GM19324 (cell line): ENCODE data around the gene PTPN18.
A peak's percentile ranks its signal among the peaks of the same experiment; 100 is the strongest.

ENCODE experiments used
- ATAC-seq: cut with Tn5 transposase; IDR thresholded peaks from one replicate; pipeline ENCODE4 v1.9.1; 2021; ENCODE audit warnings: mild to moderate bottlenecking, moderate library complexity; ENCODE audit not compliant: unreplicated experiment, low FRiP score

The PTPN18 gene

GRCh38 chr2:130363479-130363878, 7.6 kb downstream of the PTPN18 start:
- no peak for ATAC-seq

DNA sequence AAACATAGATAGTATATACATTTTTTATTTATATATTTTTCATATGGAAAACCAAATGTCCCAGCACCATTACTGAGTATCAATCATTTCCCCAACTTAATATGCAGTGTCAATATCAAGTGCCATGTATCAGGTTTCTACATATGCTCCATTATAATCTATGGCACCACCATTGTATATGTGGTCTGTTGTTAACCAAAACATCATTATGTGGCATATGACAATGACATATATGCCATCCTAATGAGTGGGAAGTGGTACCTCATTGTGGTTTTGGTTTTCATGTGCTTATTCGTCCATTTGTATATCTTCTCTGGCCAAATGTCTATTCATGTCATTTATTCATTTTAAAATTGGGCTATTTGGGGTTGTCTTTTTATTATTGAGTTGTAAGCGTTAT, 9.2 kb downstream of the PTPN18 start:
- ATAC-seq, result no peak

DNA sequence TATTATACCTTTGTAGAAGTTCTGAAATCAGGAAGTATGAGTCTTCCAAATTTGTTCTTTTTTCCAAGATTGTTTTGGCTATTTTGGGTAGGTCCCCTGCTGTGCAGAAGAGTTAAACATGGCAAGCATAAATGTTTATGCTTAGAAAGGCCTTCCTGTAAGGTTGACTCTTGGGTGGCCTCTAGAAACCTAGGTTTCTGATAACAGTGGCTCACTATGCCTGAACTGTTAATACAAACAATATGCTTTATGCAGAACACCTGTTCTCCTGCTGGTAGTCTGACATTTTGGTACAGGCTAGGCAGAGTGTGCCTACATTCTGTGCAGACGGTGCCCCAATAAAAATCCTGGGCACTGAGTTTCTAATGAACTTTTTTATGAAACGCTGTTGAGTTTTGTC, 10.1 kb downstream of the PTPN18 start:
- ATAC-seq, result no peak

GRCh38 chr2:130366720-130367119, 10.9 kb downstream of the PTPN18 start:
- ATAC-seq, result no peak

DNA sequence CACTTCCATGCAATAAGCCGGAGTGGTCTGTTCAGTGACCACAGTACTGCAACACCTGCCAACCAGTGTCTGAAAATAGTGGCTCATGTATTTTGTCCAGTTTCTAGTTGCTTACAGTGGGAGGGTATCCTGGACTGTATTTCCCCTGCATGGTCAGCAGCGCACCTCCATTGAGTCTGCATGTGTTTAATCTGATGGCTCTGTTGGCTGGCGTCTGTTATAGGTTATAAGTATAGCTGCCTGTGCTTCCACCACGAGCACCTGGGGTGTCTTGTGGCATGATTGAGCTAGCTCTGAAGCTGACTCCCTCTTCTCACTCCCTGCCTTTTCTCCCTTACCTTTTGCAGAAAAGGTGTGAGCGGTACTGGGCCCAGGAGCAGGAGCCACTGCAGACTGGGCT, 12.9 kb downstream of the PTPN18 start:
- no peak for ATAC-seq

GRCh38 chr2:130369311-130369964, 13.6 kb downstream of the PTPN18 start:
- ATAC-seq, result no peak

DNA sequence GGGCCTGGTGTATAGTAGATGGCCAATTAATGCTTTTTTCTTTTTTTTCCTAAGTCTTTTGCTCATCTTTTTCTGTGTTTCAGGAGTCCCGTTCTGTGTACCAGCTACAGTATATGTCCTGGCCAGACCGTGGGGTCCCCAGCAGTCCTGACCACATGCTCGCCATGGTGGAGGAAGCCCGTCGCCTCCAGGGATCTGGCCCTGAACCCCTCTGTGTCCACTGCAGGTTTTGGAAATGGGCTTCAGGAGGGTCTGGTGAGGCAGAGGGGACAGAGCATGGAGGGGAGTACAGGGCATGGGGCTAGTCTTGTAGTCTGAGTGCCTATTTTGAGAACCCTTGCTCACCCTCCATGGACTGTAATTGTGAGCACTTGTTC, 14.1 kb downstream of the PTPN18 start:
- ATAC-seq, result no peak

DNA sequence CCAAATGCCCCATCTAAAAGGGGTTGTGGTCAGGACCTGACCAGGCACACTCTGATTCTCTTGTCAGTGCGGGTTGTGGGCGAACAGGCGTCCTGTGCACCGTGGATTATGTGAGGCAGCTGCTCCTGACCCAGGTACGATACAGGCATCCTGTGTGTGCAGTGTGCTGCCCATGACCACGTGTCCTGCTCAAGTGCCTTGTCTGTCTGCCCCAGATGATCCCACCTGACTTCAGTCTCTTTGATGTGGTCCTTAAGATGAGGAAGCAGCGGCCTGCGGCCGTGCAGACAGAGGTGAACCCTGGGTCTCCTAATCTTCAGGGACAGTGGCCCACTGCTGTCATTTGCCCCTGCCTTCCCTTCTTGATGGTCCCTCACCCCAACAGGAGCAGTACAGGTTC, 14.6 kb downstream of the PTPN18 start:
- ATAC-seq, result no peak

- peak; percentile 18 for ATAC-seq
These were observed 15.8 kb downstream of the PTPN18 start for GRCh38 chr2:130371723-130372054.

DNA sequence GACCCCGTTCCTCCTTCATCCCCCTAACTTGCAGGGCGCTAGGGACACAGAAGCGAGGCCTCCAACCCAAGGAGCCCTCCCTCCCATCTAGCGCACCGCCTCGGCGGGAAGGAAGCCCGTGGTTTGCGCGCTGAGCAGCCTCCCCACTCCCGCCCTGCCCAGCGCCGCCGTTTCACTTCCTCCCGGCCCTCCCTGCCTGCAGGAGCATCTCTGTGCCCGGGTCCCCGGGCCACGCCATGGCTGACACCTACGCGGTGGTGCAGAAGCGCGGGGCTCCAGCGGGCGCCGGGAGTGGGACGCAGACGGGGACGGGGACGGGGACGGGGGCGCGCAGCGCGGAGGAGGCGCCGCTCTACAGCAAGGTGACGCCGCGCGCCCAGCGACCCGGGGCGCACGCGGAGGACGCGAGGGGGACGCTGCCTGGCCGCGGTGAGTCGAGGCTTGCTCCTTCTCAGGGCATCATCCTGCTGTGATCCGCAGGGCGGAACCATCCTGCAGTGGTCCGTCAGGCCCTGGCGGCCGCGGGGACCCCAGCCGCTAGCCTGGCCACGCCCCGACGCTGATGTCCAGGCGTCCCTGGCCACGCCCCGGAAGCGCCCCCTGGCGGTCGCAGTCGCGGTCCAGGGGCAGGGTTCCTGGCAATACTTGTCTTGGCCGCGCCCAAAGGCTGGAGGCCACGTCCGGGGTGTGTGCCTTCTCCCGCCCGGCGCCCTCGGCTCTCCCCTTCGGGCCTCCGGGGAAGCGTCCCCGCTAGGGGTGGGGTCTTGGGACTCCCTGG, 16.4 kb downstream of the PTPN18 start:
- peak; percentile 76 for ATAC-seq

- no peak for ATAC-seq
These were observed 17.3 kb downstream of the PTPN18 start for GRCh38 chr2:130372833-130373807.

DNA sequence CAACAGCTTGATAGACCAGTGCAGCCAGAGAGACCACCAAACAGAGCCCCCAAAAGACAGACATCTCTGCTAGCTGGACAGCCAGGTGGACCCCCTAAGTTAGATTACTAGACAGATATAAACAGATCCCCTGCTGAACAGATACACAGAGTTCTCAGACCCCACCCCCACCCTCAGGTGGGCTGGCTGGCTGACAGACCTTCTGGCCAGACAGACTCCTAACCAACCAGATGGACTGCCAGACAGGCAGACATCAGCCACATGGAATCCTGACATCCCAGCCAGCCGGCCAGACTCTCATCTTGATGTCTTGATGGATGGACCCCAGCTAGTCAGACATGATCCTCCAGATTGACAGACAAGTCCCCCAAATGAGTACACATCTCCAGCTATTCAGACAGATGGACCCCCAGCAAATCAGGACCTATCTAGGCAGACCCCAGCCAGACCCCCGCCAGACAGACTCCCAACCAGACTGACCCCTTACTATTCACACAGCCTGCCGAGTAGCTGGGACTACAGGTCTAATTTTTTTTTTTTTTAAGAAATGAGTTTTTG, 18.0 kb downstream of the PTPN18 start:
- no peak for ATAC-seq

- no peak for ATAC-seq
These were observed 18.9 kb downstream of the PTPN18 start for GRCh38 chr2:130374587-130375290.

DNA sequence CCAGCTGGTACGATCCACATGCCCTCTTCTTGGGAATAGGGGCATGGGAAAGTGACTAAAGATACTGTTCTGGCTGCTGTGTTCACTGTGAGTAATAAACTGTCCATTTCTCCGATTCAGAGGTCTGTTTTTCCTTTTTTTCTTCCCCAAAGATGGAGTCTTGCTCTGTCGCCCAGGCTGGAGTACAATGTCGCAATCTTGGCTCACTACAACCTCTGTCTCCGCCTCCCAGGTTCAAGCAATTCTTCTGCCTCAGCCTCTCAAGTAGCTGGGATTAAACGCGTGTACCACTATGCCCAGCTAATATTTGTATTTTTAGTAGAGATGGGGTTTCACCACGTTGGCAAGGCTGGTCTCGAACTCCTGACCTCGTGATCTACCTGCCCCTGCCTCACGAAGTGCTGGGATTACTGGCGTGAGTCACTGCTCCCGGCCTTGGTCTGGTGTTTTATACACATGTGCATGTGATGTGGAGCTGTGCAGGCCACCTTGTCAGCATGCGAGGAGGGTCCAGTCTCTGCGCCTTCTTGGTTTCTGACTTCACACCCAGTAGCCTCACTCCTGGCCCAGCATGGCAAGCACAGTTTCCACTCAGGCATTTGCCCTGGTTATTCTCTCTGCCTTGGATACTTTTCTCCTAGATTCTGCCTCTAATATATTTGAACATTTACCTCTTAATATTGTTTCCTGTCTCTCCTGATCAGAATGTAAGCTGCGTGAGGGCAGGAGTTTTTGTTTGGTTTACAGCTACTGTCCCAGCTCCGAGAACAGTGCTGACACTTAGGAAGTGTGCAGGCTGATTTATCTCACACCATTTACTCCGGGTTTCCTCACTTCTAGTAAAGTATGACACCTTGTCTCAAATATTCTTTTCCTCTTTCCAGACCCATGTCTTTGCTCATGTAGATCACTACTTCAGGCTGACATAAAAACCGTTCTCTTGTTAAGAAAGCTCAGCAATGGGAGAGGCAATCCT, 19.7 kb downstream of the PTPN18 start:
- no peak for ATAC-seq

DNA sequence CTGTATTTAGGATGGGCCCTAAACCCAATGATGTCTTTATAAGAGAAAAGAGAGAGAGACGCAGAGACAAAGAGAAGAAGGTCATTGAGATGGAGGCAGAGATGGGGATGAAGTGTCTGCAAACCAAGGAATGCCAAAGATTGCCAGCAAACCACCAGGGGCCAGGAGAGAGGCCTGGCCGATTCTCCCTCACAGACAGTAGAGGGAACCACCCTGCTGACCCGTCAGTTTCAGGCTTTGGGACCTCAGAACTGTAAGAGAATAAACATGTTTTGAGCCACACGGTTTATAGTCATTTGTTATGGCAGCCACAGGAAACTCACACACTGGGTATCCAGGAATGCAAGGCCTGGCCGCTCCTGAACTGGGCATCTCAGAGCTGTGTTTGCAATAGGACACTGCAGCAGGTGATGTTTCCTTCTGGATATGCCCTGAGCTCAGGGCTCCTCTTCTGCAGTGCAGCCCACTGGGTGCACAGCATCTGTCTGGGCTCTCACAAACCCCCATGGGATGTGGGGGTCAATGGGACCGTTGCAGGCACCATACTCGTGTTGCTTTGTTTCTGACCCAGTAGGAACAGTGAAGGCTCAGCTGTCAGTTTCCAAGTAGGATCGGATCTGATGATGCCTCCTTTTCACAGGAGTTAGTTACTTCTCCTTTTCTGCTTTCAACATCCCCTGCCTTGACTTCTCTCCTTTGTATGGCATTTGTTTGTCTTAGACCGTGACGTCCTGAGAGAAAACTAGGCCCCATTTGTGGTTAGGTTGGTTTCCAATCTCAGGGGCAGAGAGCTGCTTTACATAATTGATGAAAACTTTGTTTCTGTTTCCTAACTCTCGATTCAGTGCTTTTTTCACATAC, 20.8 kb downstream of the PTPN18 start:
- peak; percentile 60 for ATAC-seq

DNA sequence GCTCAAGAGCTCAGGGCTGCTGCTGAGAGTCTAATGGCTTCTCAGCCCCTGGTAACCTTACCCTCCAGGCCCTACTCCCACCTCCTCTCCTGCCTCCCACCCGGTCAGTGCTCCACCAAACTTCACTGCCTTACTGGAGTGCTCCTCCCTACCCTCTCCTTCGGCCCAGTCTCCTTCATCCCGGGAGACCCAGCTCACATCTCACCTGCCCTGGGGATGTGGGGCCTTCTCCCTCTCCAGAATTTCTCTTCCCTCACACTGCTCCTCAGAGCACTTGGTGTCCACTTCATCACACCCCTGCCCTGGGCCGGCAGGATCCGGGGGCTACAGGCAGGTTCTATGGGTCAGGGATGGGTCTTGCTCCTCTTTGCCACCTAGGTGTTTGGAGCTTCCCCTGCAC, 21.6 kb downstream of the PTPN18 start:
- no peak for ATAC-seq

DNA sequence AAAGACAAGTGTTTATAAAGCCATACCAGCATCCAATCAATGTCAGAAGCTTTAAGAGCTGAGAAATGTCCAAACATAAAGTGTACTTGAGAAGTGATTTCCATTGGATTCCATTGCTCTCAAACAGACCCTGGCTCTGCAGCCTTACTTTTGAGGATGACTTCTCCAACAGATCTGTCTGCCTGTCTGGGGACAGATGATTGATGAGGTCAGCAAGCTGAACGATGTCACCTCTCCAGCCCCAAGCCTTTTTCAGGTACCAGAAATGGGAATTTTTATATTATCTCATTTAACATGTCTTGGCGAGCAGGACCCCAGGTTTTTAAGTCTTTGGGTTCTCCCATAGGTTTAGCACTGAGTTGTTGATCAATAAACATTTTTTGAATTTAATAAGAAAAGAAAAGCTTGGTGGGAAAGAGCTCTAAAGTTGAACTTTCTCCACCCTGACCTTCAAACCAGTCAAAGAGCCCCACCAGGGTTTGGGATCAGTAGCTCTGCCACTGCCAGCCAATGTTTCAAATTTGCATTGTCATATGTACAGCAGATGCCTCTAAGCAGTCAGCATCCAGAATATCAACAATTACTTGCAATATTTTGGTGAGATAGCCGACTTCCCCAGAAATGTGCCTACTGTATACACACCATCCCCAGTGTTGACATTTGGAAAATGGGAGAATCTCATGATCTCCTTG, 22.5 kb downstream of the PTPN18 start:
- ATAC-seq, result no peak

GRCh38 chr2:130378898-130379214, 23.0 kb downstream of the PTPN18 start:
- no peak for ATAC-seq
